Activated B cell treated with CpG ODN at 0.5 μM for 24 hours (primary cell): ENCODE results near the gene OVCH1. TPM values are rescaled to one million over a fixed set of nuclear protein-coding genes. Genes with fewer than 3 reads are reported as not detected.

Experiments
- ATAC-seq: fragments of 200-7000 bp; cut with Tn5 transposase; one replicate; pipeline ENCODE4 v1.10.0; 2021; ENCODE audit warnings: low read depth, mild to moderate bottlenecking, moderate library complexity
- CTCF ChIA-PET: fragments of 350-600 bp; sonication (Branson Sonifier 250); formaldehyde crosslinking; loops from one replicate; lab custom pipeline; 2021; ENCODE audit warnings: antibody characterized with exemption; lab: Charles Lee
- POLR2A ChIA-PET: fragments of 350-600 bp; sonication (Branson Sonifier 250); formaldehyde crosslinking; loops from one replicate; lab custom pipeline; 2021; ENCODE audit warnings: antibody characterized with exemption; lab: Charles Lee
- DNase-seq: peaks from one replicate; pipeline ENCODE4 v3.0.0; 2022
- H3K27ac Mint-ChIP-seq: one replicate; pipeline ENCODE4 v1.8.0; 2020; ENCODE audit warnings: mixed read lengths
- H3K27me3 Mint-ChIP-seq: one replicate; pipeline ENCODE4 v1.8.0; 2021; ENCODE audit warnings: mixed read lengths
- H3K36me3 Mint-ChIP-seq: one replicate; pipeline ENCODE4 v1.8.0; 2021; ENCODE audit warnings: low read depth, mixed read lengths
- H3K4me1 Mint-ChIP-seq: one replicate; pipeline ENCODE4 v1.8.0; 2021; ENCODE audit warnings: mixed read lengths
- H3K4me3 Mint-ChIP-seq: one replicate; pipeline ENCODE4 v1.8.0; 2020; ENCODE audit warnings: mild to moderate bottlenecking, mixed read lengths
- H3K9me3 Mint-ChIP-seq: one replicate; pipeline ENCODE4 v1.8.0; 2020; ENCODE audit warnings: mixed read lengths
- CTCF ChIP-seq: fragments of 200-600 bp; IDR thresholded peaks from one replicate; pipeline ENCODE4 v1.8.0; 2022; ENCODE audit warnings: antibody characterized with exemption, mild to moderate bottlenecking
- intact Hi-C: fragments of 100-400 bp; cut with micrococcal nuclease; formaldehyde crosslinking; loops from one replicate; pipeline ENCODE4 v1.15.1; 2024
- total RNA-seq: library from RNA; stranded (reverse); gene quantifications from 2 replicates; pipeline ENCODE4 v1.2.3, GENCODE V29; 2022

OVCH1 gene
- total RNA-seq, 1 donor from 2014 or later, result not detected

- ATAC-seq (no peak), DNase-seq (no peak)
- intact Hi-C loops, result no loop called here
- POLR2A ChIA-PET, result no interaction called here
- Mint-ChIP-seq H3K27ac (no peak overlapping the region), H3K27me3 (peaks cover 4% of the 10 kb centered on the region), H3K9me3 (no peaks in the 10 kb centered on the region), H3K4me1 (peaks cover 11% of the 10 kb centered on the region), H3K4me3 (no peak overlapping the region), H3K36me3 (no peaks in the 10 kb centered on the region)
- CTCF ChIA-PET, result no interaction called here
- no peak for TF ChIP-seq CTCF
Measured at GRCh38 chr12:29505122-29505521, 7.6 kb upstream of the OVCH1 start.

GRCh38 chr12:29503283-29503682 lies 5.8 kb upstream of the OVCH1 start:
- ChIA-PET POLR2A (no interaction called here), CTCF (interaction anchor here (0.7 kb wide), 1 partner anchor 16 kb away, joined by 3 read pairs; no protein-coding TSS in a partner anchor)
- intact Hi-C loops, result no loop called here
- DNase-seq (no peak), ATAC-seq (no peak)
- no peak overlapping the region for H3K4me3 Mint-ChIP-seq
- no peak for TF ChIP-seq CTCF
- H3K27me3 Mint-ChIP-seq, result peaks cover 4% of the 10 kb centered on the region
- no peak overlapping the region for H3K27ac Mint-ChIP-seq
- peaks cover 12% of the 10 kb centered on the region for H3K4me1 Mint-ChIP-seq
- no peaks in the 10 kb centered on the region for H3K36me3 Mint-ChIP-seq
- H3K9me3 Mint-ChIP-seq, result no peaks in the 10 kb centered on the region

GRCh38 chr12:29499235-29499634 lies 1.7 kb upstream of the OVCH1 start:
- POLR2A ChIA-PET, result no interaction called here
- Mint-ChIP-seq H3K4me3 (no peak overlapping the region), H3K27ac (no peak overlapping the region), H3K4me1 (peaks cover 12% of the 10 kb centered on the region), H3K36me3 (no peaks in the 10 kb centered on the region), H3K9me3 (no peaks in the 10 kb centered on the region), H3K27me3 (peaks cover 3% of the 10 kb centered on the region)
- intact Hi-C loops, result no loop called here
- TF ChIP-seq CTCF, result no peak
- DNase-seq (no peak), ATAC-seq (no peak)
- CTCF ChIA-PET, result no interaction called here

GRCh38 chr12:29492891-29493290 lies 4.6 kb downstream of the OVCH1 start:
- DNase-seq, result no peak
- POLR2A ChIA-PET, result no interaction called here

GRCh38 chr12:29486972-29487371 lies 10.5 kb downstream of the OVCH1 start:
- Mint-ChIP-seq H3K4me1 (no peaks in the 10 kb centered on the region), H3K4me3 (no peak overlapping the region), H3K9me3 (no peaks in the 10 kb centered on the region), H3K27me3 (peaks cover 12% of the 10 kb centered on the region), H3K27ac (no peak overlapping the region), H3K36me3 (no peaks in the 10 kb centered on the region)
- no peak for ATAC-seq
- intact Hi-C loops, result no loop called here
- DNase-seq, result no peak
- no peak for TF ChIP-seq CTCF
- CTCF ChIA-PET, result no interaction called here
- POLR2A ChIA-PET, result no interaction called here

More at GRCh38 chr12:29492891-29493290, 4.6 kb downstream of the OVCH1 start:
- TF ChIP-seq CTCF, result no peak
- ATAC-seq, result no peak
- CTCF ChIA-PET, result no interaction called here
- intact Hi-C loops, result no loop called here
- peaks cover 13% of the 10 kb centered on the region for H3K27me3 Mint-ChIP-seq
- no peak overlapping the region for H3K27ac Mint-ChIP-seq
- H3K4me3 Mint-ChIP-seq, result no peak overlapping the region
- no peaks in the 10 kb centered on the region for H3K36me3 Mint-ChIP-seq
- no peaks in the 10 kb centered on the region for H3K9me3 Mint-ChIP-seq
- H3K4me1 Mint-ChIP-seq, result no peaks in the 10 kb centered on the region
